Heart right ventricle (tissue), 16 donors: Measurements from ENCODE around the gene KCNV2. TPM values are rescaled to one million over a fixed set of nuclear protein-coding genes. Genes with fewer than 3 reads are reported as not detected.

Source experiments
- ATAC-seq, 8 donors: fragments of 200-7000 bp; cut with Tn5 transposase; one replicate each; pipeline ENCODE4 v1.9.1; 2020; ENCODE audit warnings: mild to moderate bottlenecking in 8 of 8, moderate library complexity in 8 of 8, moderate number of reproducible peaks in 1 of 8
- DNase-seq, 2 donors: peaks; one replicate each; pipeline ENCODE4 v3.0.0-alpha.2; 2020
- H3K27ac ChIP-seq, 10 donors: fragments of 200-600 bp; sonication (generic) in 2 of 10; one replicate each; pipeline versions ENCODE4 v1.5.0 to v1.8.0; 2020 to 2022; ENCODE audit warnings: mild to moderate bottlenecking in 3 of 10
- H3K27me3 ChIP-seq, 7 donors: fragments of 200-600 bp; one replicate each; pipeline ENCODE4 v1.8.0; 2021 to 2022; ENCODE audit warnings: mild to moderate bottlenecking in 2 of 7
- H3K36me3 ChIP-seq, 9 donors: fragments of 200-600 bp; sonication (generic) in 1 of 9; one replicate each; pipeline versions ENCODE4 v1.5.0 to v1.8.0; 2020 to 2022; ENCODE audit warnings: mild to moderate bottlenecking in 2 of 9
- H3K4me1 ChIP-seq, 9 donors: fragments of 200-600 bp; sonication (generic) in 1 of 9; one replicate each; pipeline versions ENCODE4 v1.5.0 to v1.8.0; 2020 to 2022; ENCODE audit warnings: mild to moderate bottlenecking in 4 of 9
- H3K4me3 ChIP-seq, 10 donors: fragments of 200-600 bp; sonication (generic) in 2 of 10; one replicate each; pipeline versions ENCODE4 v1.5.0 to v1.8.0; 2020 to 2022; ENCODE audit warnings: mild to moderate bottlenecking in 7 of 10, moderate library complexity in 2 of 10
- H3K9me3 ChIP-seq, 11 donors: fragments of 200-600 bp in 10 of 11; sonication (generic) in 2 of 11; one replicate each; pipeline versions ENCODE4 v1.5.0 to v1.8.0; 2013 to 2022; ENCODE audit warnings: mild to moderate bottlenecking in 2 of 11, control low read depth in 1 of 11, moderate library complexity in 1 of 11
- CTCF ChIP-seq, 9 donors: fragments of 200-600 bp; sonication (generic) in 2 of 9; IDR thresholded peaks; one replicate each; pipeline versions ENCODE4 v1.5.0 to v1.8.0; 2021 to 2022; ENCODE audit warnings: antibody characterized with exemption in 9 of 9, mild to moderate bottlenecking in 5 of 9, moderate library complexity in 1 of 9
- WGBS, 2 donors: extraction: QIAGEN DNeasy Blood & Tissue Kit; methylation state at CpG; one replicate each; pipeline ENCODE4 v1.1.7; 2013; ENCODE audit warnings: inconsistent platforms in 1 of 2; 5-methylcytosine and 5-hydroxymethylcytosine counted together
- intact Hi-C, 10 donors: fragments of 100-400 bp; cut with DNase I; formaldehyde crosslinking; loops; one replicate each; pipeline versions ENCODE4 v1.11.1 to v1.14.2; 2022
- polyA plus RNA-seq, 2 donors: library from polyadenylated mRNA; stranded (reverse); fragments of 200-250 nt; gene quantifications; one replicate each; pipeline ENCODE4 v1.2.3, GENCODE V29; 2013
- total RNA-seq, 10 donors: library from RNA; stranded (reverse); fragmentation: NEBNext Ultra II Directional in 3 of 10; extraction: Animal tissue kit (Norgen Biotek cat#: 25700) in 3 of 10; gene quantifications; one replicate each; pipeline versions ENCODE4 v1.2.1 to v1.2.4, GENCODE V29; 2021 to 2023
- donor health status: Arrhythmogenic right ventricular cardiomyopathy.
- donor health status: ischemic (EF 13 %, LVEDD 7.1; RV severe dilation, severe dysfunction).
- donor health status: healthy with polysubstance abuse.
- donor health status: DM: no; HTN: yes; CAD: no.
- donor health status: DM: no; HTN: no; CAD: no.
- donor health status: ischemic (EF 25% LVEDD 6.9; RV normal size, moderate dysfunction).
- donor health status: ischemic (EF 25% LVEDD 5.7; RV mildly dilated, moderate dysfunction).
- donor health status: healthy.
- donor health status: DM: yes; HTN: yes; CAD: no.
- donor health status: Ischemic cardiomyopathy.
- donor health status: ischemic (EF 35%, LVEDD 5.7; RV mildly dilated, moderate dysfunction).
- donor health status: nonischemic (EF 11% LVEDD 7.7; RV severe dilation, severe dysfunction).
- donor health status: DM: yes; HTN: yes; CAD: no.
- donor health status: PGD.
- donor health status: ischemic (EF 29% LVEDD 5.4; RV normal size, mild dysfunction).
- donor health status: nonischemic (EF 23%, LVEDD 6.1; RV moderate dilation, normal function).

Gene KCNV2
- total and polyA plus RNA-seq, 12 donors, result not detected

- no peak for DNase-seq
- intact Hi-C loops, result no loop called here
- H3K9me3 ChIP-seq, result no peaks in the 10 kb centered on the region
- no peak overlapping the region for H3K4me3 ChIP-seq
- WGBS, 2 donors, result 65 to 69% methylated on average over 4 of the region's 4 CpGs
- no peak for TF ChIP-seq CTCF (IDR thresholded peaks at IDR 0.05)
- no peak for ATAC-seq
- no peak overlapping the region for H3K27ac ChIP-seq
- H3K27me3 ChIP-seq, result no peaks in the 10 kb centered on the region
- H3K36me3 ChIP-seq, result peaks cover 0 to 21% (median 5%) of the 10 kb centered on the region in 9 donors
- H3K4me1 ChIP-seq, result peaks cover 0 to 3% (median 0%) of the 10 kb centered on the region in 9 donors
These were observed 48.1 kb downstream of the KCNV2 start for GRCh38 chr9:2765250-2765880.

- intact Hi-C loops, result no loop called here
- Histone ChIP-seq H3K27ac (no peak overlapping the region), H3K36me3 (peaks cover 0 to 33% (median 5%) of the 10 kb centered on the region in 9 donors), H3K4me3 (no peak overlapping the region), H3K27me3 (no peaks in the 10 kb centered on the region), H3K4me1 (peaks cover 0 to 18% (median 9%) of the 10 kb centered on the region in 9 donors), H3K9me3 (peaks cover 0 to 5% (median 2%) of the 10 kb centered on the region in 11 donors)
- no peak for ATAC-seq
- 72 to 79% methylated on average over 7 of the region's 7 CpGs for WGBS, 2 donors
- no peak for TF ChIP-seq CTCF (IDR thresholded peaks at IDR 0.05)
- DNase-seq, result no peak
These were observed 50.7 kb downstream of the KCNV2 start for GRCh38 chr9:2767800-2768677.

GRCh38 chr9:2771087-2771486 is 53.8 kb downstream of the KCNV2 start:
- no peak for DNase-seq
- Histone ChIP-seq H3K27me3 (no peaks in the 10 kb centered on the region), H3K9me3 (peaks cover 0 to 35% (median 16%) of the 10 kb centered on the region in 11 donors), H3K36me3 (peaks cover 0 to 59% (median 34%) of the 10 kb centered on the region in 9 donors), H3K4me1 (peaks cover 0 to 18% (median 9%) of the 10 kb centered on the region in 9 donors), H3K4me3 (no peak overlapping the region), H3K27ac (peak overlapping the region in 1 of 10 donors; percentile 40)
- no peak for ATAC-seq
- no peak for TF ChIP-seq CTCF (IDR thresholded peaks at IDR 0.05)
- intact Hi-C loops, result no loop called here
- WGBS, 2 donors, result 29 to 35% methylated on average over 3 of the region's 3 CpGs

- ATAC-seq, result peak in 3 of 8 donors; percentile 47 to 69 (median 63)
- Histone ChIP-seq H3K9me3 (peaks cover 0 to 39% (median 16%) of the 10 kb centered on the region in 11 donors), H3K36me3 (peaks cover 0 to 65% (median 40%) of the 10 kb centered on the region in 9 donors), H3K27me3 (no peaks in the 10 kb centered on the region), H3K27ac (peak overlapping the region in 1 of 10 donors; percentile 40), H3K4me1 (peaks cover 0 to 18% (median 9%) of the 10 kb centered on the region in 9 donors), H3K4me3 (no peak overlapping the region)
- intact Hi-C loops, result no loop called here
- DNase-seq, result no peak
- no peak for TF ChIP-seq CTCF (IDR thresholded peaks at IDR 0.05)
These were observed 54.4 kb downstream of the KCNV2 start for GRCh38 chr9:2771661-2772060.
